ENCODE measurements around the gene PAPOLG. TPM values are rescaled to one million over a fixed set of nuclear protein-coding genes. Genes with fewer than 3 reads are reported as not detected.
A peak's percentile ranks its signal among the peaks of the same experiment; 100 is the strongest.

PAPOLG gene
- total RNA-seq, 3 donors from 2014 or later (not counting 1 experiment from before 2014, with no cell fraction given) = 19.6 to 25.4 (median 19.8) TPM

DNA sequence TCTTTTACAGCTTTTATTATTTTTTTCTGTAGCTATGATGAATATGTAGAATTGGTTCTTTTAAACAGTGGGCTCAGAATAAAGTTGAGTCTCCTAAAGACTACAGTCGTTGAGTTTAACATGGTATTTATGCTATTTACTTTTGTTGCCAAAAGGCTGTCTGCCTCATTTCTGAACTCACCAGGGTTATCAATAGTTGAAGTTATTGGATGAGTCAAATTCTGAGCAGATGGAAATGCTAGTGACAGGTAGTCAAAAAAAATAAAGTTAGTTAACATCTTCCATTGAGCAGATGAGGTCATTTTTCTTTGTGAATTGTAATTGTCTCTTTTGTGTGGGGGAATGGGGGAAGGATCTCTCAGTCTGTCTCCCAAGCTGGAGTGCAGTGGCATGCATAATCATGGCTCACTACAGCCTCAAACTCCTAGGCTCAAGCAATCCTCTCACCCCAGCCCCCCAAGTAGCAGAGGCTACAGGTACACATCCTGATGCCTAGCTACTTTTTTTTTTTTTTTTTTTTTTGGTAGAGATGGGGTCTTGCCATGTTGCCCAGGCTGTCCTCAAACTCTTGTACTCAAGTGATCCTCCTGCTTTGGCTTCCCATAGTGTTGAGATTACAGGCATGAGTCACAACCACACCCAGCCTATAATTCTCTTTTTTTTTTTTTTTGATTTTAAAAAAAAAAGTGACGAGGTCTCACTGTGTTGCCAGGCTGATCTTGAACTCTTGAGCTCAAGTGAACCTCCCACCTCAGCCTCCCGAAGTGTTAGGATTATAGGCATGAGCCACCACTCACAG lies 8.9 kb downstream of the PAPOLG start:
- Histone ChIP-seq H3K4me1 (ENCODE audit: control insufficient read depth, insufficient read depth, low read length) (no peaks in the 10 kb centered on the region), H3K36me3 (ENCODE audit: control insufficient read depth, insufficient read depth, low read length) (peaks cover 68% of the 10 kb centered on the region), H3K27me3 (ENCODE audit: control insufficient read depth, insufficient read depth, low read length) (no peaks in the 10 kb centered on the region), H3K4me3 (ENCODE audit: low read length) (no peak overlapping the region), H3K9me3 (ENCODE audit: control insufficient read depth, insufficient read depth, low read length) (no peaks in the 10 kb centered on the region), H3K27ac (ENCODE audit: low read length) (no peak overlapping the region)
- no peaks in the 10 kb centered on the region for H3K9me3 Mint-ChIP-seq
- DNase-seq (no peak), ATAC-seq (peak in 1 of 3 donors; percentile 36)
- H3K36me3 Mint-ChIP-seq = peaks cover 15% of the 10 kb centered on the region
- WGBS (ENCODE audit: insufficient coverage) = 78% methylated on average over 3 of the region's 3 CpGs
- intact Hi-C loops (cut with micrococcal nuclease) = no loop called here
- no peaks in the 10 kb centered on the region for H3K27me3 Mint-ChIP-seq (ENCODE audit: low read depth in 2 of 2)
- TF ChIP-seq CTCF (IDR thresholded peaks at IDR 0.05) = no peak
- H3K4me1 Mint-ChIP-seq = peaks cover 27 to 45% of the 10 kb centered on the region in 2 donors
- no peak overlapping the region for H3K4me3 Mint-ChIP-seq
- H3K27ac Mint-ChIP-seq = peak overlapping the region in 1 of 2 donors; percentile 44

- H3K4me1 ChIP-seq (ENCODE audit: control insufficient read depth, insufficient read depth, low read length) = no peaks in the 10 kb centered on the region
- Mint-ChIP-seq H3K36me3 (peaks cover 11% of the 10 kb centered on the region), H3K27ac (peak overlapping the region; percentile 12 to 38), H3K9me3 (no peaks in the 10 kb centered on the region), H3K4me1 (peaks cover 16 to 34% of the 10 kb centered on the region in 2 donors), H3K27me3 (ENCODE audit: low read depth in 2 of 2) (no peaks in the 10 kb centered on the region), H3K4me3 (no peak overlapping the region)
- WGBS (ENCODE audit: insufficient coverage) = 95% methylated on average over 2 of the region's 3 CpGs
- H3K9me3 ChIP-seq (ENCODE audit: control insufficient read depth, insufficient read depth, low read length) = no peaks in the 10 kb centered on the region
- H3K4me3 ChIP-seq (ENCODE audit: low read length) = no peak overlapping the region
- H3K27ac ChIP-seq (ENCODE audit: low read length) = no peak overlapping the region
- DNase-seq (no peak), ATAC-seq (no peak)
- no peaks in the 10 kb centered on the region for H3K27me3 ChIP-seq (ENCODE audit: control insufficient read depth, insufficient read depth, low read length)
- no peak for TF ChIP-seq CTCF (IDR thresholded peaks at IDR 0.05)
- intact Hi-C loops (cut with micrococcal nuclease) = no loop called here
- H3K36me3 ChIP-seq (ENCODE audit: control insufficient read depth, insufficient read depth, low read length) = peaks cover 64% of the 10 kb centered on the region
Observed at GRCh38 chr2:60766283-60766682, 10.2 kb downstream of the PAPOLG start.

GRCh38 chr2:60771508-60771907 lies 15.4 kb downstream of the PAPOLG start:
- Histone ChIP-seq H3K27ac (ENCODE audit: low read length) (no peak overlapping the region), H3K4me1 (ENCODE audit: control insufficient read depth, insufficient read depth, low read length) (no peaks in the 10 kb centered on the region), H3K4me3 (ENCODE audit: low read length) (no peak overlapping the region), H3K27me3 (ENCODE audit: control insufficient read depth, insufficient read depth, low read length) (no peaks in the 10 kb centered on the region), H3K36me3 (ENCODE audit: control insufficient read depth, insufficient read depth, low read length) (peaks cover 84% of the 10 kb centered on the region), H3K9me3 (ENCODE audit: control insufficient read depth, insufficient read depth, low read length) (no peaks in the 10 kb centered on the region)
- H3K9me3 Mint-ChIP-seq = no peaks in the 10 kb centered on the region
- WGBS (ENCODE audit: insufficient coverage) = 93% methylated on average over 3 of the region's 3 CpGs
- H3K36me3 Mint-ChIP-seq = peaks cover 23% of the 10 kb centered on the region
- no peak overlapping the region for H3K4me3 Mint-ChIP-seq
- H3K27ac Mint-ChIP-seq = no peak overlapping the region
- no peaks in the 10 kb centered on the region for H3K27me3 Mint-ChIP-seq (ENCODE audit: low read depth in 2 of 2)
- H3K4me1 Mint-ChIP-seq = peaks cover 21 to 27% of the 10 kb centered on the region in 2 donors
- no peak for ATAC-seq
- intact Hi-C loops (cut with micrococcal nuclease) = no loop called here
- TF ChIP-seq CTCF (IDR thresholded peaks at IDR 0.05) = no peak
- DNase-seq = no peak
